Trophoblast cell (in vitro differentiated cells and primary cell): ENCODE results near the gene MOV10L1. TPM values are rescaled to one million over a fixed set of nuclear protein-coding genes. Genes with fewer than 3 reads are reported as not detected.
A peak's percentile ranks its signal among the peaks of the same experiment; 100 is the strongest.

Experiments
- DNase-seq, 2 donors: peaks; one replicate each; pipeline ENCODE4 v3.0.0-alpha.2; 2016
- H2AFZ ChIP-seq: 2 replicates; pipeline ENCODE4 v1.6.1; 2013; ENCODE audit warnings: low read length, moderate library complexity, mild to moderate bottlenecking; ENCODE audit not compliant: insufficient read depth, poor library complexity
- H2AK5ac ChIP-seq: 2 replicates; pipeline ENCODE4 v1.6.1; 2013; ENCODE audit warnings: mild to moderate bottlenecking, low read length
- H2BK120ac ChIP-seq: 2 replicates; pipeline ENCODE4 v1.6.1; 2013; ENCODE audit warnings: low read length, mild to moderate bottlenecking, moderate library complexity; ENCODE audit not compliant: insufficient read depth, poor library complexity
- H2BK12ac ChIP-seq: 2 replicates; pipeline ENCODE4 v1.6.1; 2013; ENCODE audit warnings: mild to moderate bottlenecking, low read length, moderate library complexity
- H2BK5ac ChIP-seq: 2 replicates; pipeline ENCODE4 v1.6.1; 2013; ENCODE audit warnings: low read length, low read depth, moderate library complexity, mild to moderate bottlenecking; ENCODE audit not compliant: poor library complexity
- H3K14ac ChIP-seq: 2 replicates; pipeline ENCODE4 v1.6.1; 2013; ENCODE audit warnings: mild to moderate bottlenecking, low read length
- H3K18ac ChIP-seq: 2 replicates; pipeline ENCODE4 v1.6.1; 2013; ENCODE audit warnings: mild to moderate bottlenecking, low read length
- H3K23ac ChIP-seq: 2 replicates; pipeline ENCODE4 v1.6.1; 2013; ENCODE audit warnings: low read length
- H3K27ac ChIP-seq: 2 replicates; pipeline ENCODE4 v1.5.1; 2013; ENCODE audit warnings: low read depth, mild to moderate bottlenecking, inconsistent platforms, low read length, moderate library complexity
- H3K27me3 ChIP-seq: 2 replicates; pipeline ENCODE4 v1.6.1; 2013; ENCODE audit warnings: inconsistent platforms, mild to moderate bottlenecking, low read length, moderate library complexity; ENCODE audit not compliant: insufficient read depth
- H3K36me3 ChIP-seq, 2 experiments: 1 replicate in 1 of 2; 2 replicates in 1 of 2; pipeline ENCODE4 v1.6.1; 2013; ENCODE audit warnings: low read length in 2 of 2, mild to moderate bottlenecking in 2 of 2, moderate library complexity in 1 of 2; ENCODE audit not compliant: insufficient read depth in 2 of 2, control insufficient read depth in 1 of 2
- H3K4ac ChIP-seq: 2 replicates; pipeline ENCODE4 v1.6.1; 2013; ENCODE audit warnings: low read depth, mild to moderate bottlenecking, low read length, moderate library complexity
- H3K4me1 ChIP-seq, 2 experiments: 1 replicate in 1 of 2; 2 replicates in 1 of 2; pipeline ENCODE4 v1.6.1; 2013; ENCODE audit warnings: low read length in 2 of 2, mild to moderate bottlenecking in 2 of 2, moderate library complexity in 1 of 2; ENCODE audit not compliant: insufficient read depth in 2 of 2, control insufficient read depth in 1 of 2
- H3K4me2 ChIP-seq: 2 replicates; pipeline ENCODE4 v1.6.1; 2013; ENCODE audit warnings: inconsistent platforms, mild to moderate bottlenecking, low read length, moderate library complexity
- H3K4me3 ChIP-seq: 2 replicates; pipeline ENCODE4 v1.5.1; 2013; ENCODE audit warnings: mild to moderate bottlenecking, low read depth, low read length, inconsistent platforms
- H3K79me1 ChIP-seq: one replicate; pipeline ENCODE4 v1.6.1; 2013; ENCODE audit warnings: low read length
- H3K79me2 ChIP-seq: 2 replicates; pipeline ENCODE4 v1.6.1; 2013; ENCODE audit warnings: low read length, mild to moderate bottlenecking; ENCODE audit not compliant: control insufficient read depth, insufficient read depth, poor library complexity
- H3K9ac ChIP-seq: 2 replicates; pipeline ENCODE4 v1.6.1; 2013; ENCODE audit warnings: mild to moderate bottlenecking, low read length
- H3K9me3 ChIP-seq: 2 replicates; pipeline ENCODE4 v1.6.1; 2013; ENCODE audit warnings: low read depth, mild to moderate bottlenecking, control low read depth, inconsistent platforms, low read length; ENCODE audit not compliant: insufficient read depth
- H4K12ac ChIP-seq: 2 replicates; pipeline ENCODE4 v1.6.1; 2013; ENCODE audit warnings: low read depth, mild to moderate bottlenecking, low read length, moderate library complexity
- H4K8ac ChIP-seq: 2 replicates; pipeline ENCODE4 v1.6.1; 2013; ENCODE audit warnings: low read depth, mild to moderate bottlenecking, low read length, moderate library complexity
- H4K91ac ChIP-seq: one replicate; pipeline ENCODE4 v1.6.1; 2013; ENCODE audit warnings: low read depth, mild to moderate bottlenecking, low read length, moderate library complexity
- whole genome bisulfite sequencing: extraction: QIAGEN DNeasy Blood & Tissue Kit; methylation state at CpG from one replicate; pipeline ENCODE4 v1.1.7; 2013; ENCODE audit warnings: missing lambda C conversion rate; ENCODE audit not compliant: insufficient read length, insufficient coverage; ENCODE audit errors: extremely low coverage; 5-methylcytosine and 5-hydroxymethylcytosine counted together
- polyA plus RNA-seq: library from polyadenylated mRNA; stranded (reverse); fragments of 200-250 nt; gene quantifications from 2 replicates; pipeline ENCODE4 v1.2.3, GENCODE V29; 2013

MOV10L1 gene
- polyA plus RNA-seq, result 0.14 and 0.25 TPM in 2 replicates

GRCh38 chr22:50089682-50090411, at the start of gene MOV10L1:
Gene MOV10L1 (plus strand): TSS chr22:50090006. CDS start chr22:50090089, 83 bp downstream.
- DNase-seq, result peak in 1 of 2 donors; percentile 20
- Histone ChIP-seq H4K91ac (no peak within 1 kb of the TSS), H2BK120ac (no peak within 1 kb of the TSS), H3K14ac (no peak within 1 kb of the TSS), H3K79me1 (no peaks in the 10 kb centered on the region), H2AFZ (no peak within 1 kb of the TSS), H3K18ac (no peak within 1 kb of the TSS), H3K36me3 (no peaks in the 10 kb centered on the region), H3K27ac (no peak within 1 kb of the TSS), H3K9ac (no peak within 1 kb of the TSS), H3K4me2 (no peak within 1 kb of the TSS), H3K9me3 (peaks cover 14% of the 10 kb centered on the region), H2BK5ac (no peak within 1 kb of the TSS), H3K27me3 (no peaks in the 10 kb centered on the region), H3K4me1 (no peaks in the 10 kb centered on the region), H4K8ac (no peak within 1 kb of the TSS), H3K79me2 (no peaks in the 10 kb centered on the region), H4K12ac (no peak within 1 kb of the TSS), H3K23ac (no peak within 1 kb of the TSS), H3K4ac (no peak within 1 kb of the TSS), H2AK5ac (no peak within 1 kb of the TSS), H2BK12ac (no peak within 1 kb of the TSS), H3K4me3 (no peak within 1 kb of the TSS)
- WGBS, result no CpG with 5 or more reads among the region's 83 CpGs

GRCh38 chr22:50040717-50041116, 49.1 kb upstream of the MOV10L1 start:
- no peaks in the 10 kb centered on the region for H3K79me1 ChIP-seq
- DNase-seq, result no peak

GRCh38 chr22:50041361-50042065, 48.3 kb upstream of the MOV10L1 start:
- H3K4ac ChIP-seq, result no peak overlapping the region
- no peak overlapping the region for H3K4me3 ChIP-seq
- no peaks in the 10 kb centered on the region for H3K79me1 ChIP-seq
- H3K18ac ChIP-seq, result no peak overlapping the region
- no peak for DNase-seq
- no peak overlapping the region for H2BK5ac ChIP-seq
- no peak overlapping the region for H3K9ac ChIP-seq
- no peaks in the 10 kb centered on the region for H3K36me3 ChIP-seq
- H3K27ac ChIP-seq, result no peak overlapping the region
- no peak overlapping the region for H2AFZ ChIP-seq
- no peaks in the 10 kb centered on the region for H3K27me3 ChIP-seq
- no peak overlapping the region for H2AK5ac ChIP-seq
- no CpG with 5 or more reads among the region's 17 CpGs for WGBS
- H3K4me1 ChIP-seq, result no peaks in the 10 kb centered on the region
- H3K79me2 ChIP-seq, result no peaks in the 10 kb centered on the region
- H3K4me2 ChIP-seq, result no peak overlapping the region
- no peak overlapping the region for H3K23ac ChIP-seq
- peaks cover 8% of the 10 kb centered on the region for H3K9me3 ChIP-seq
- no peak overlapping the region for H2BK120ac ChIP-seq
- H4K8ac ChIP-seq, result no peak overlapping the region
- no peak overlapping the region for H3K14ac ChIP-seq
- H4K91ac ChIP-seq, result no peak overlapping the region
- no peak overlapping the region for H2BK12ac ChIP-seq
- H4K12ac ChIP-seq, result no peak overlapping the region

More at GRCh38 chr22:50040717-50041116, 49.1 kb upstream of the MOV10L1 start:
- Histone ChIP-seq H3K79me2 (no peaks in the 10 kb centered on the region), H3K27me3 (no peaks in the 10 kb centered on the region), H2BK5ac (no peak overlapping the region), H3K23ac (no peak overlapping the region), H2AK5ac (no peak overlapping the region), H3K14ac (no peak overlapping the region), H4K91ac (no peak overlapping the region), H2AFZ (no peak overlapping the region), H3K9me3 (peaks cover 8% of the 10 kb centered on the region), H3K36me3 (no peaks in the 10 kb centered on the region), H3K27ac (no peak overlapping the region), H3K4me2 (no peak overlapping the region), H4K8ac (no peak overlapping the region), H3K18ac (no peak overlapping the region), H3K4me3 (no peak overlapping the region), H2BK12ac (no peak overlapping the region), H3K9ac (no peak overlapping the region), H3K4ac (no peak overlapping the region), H3K4me1 (no peaks in the 10 kb centered on the region), H4K12ac (no peak overlapping the region), H2BK120ac (no peak overlapping the region)
- WGBS, result no CpG with 5 or more reads among the region's 7 CpGs

- Histone ChIP-seq H3K79me1 (no peaks in the 10 kb centered on the region), H3K14ac (no peak overlapping the region), H3K36me3 (no peaks in the 10 kb centered on the region)
Observed at GRCh38 chr22:50044485-50045118, 45.2 kb upstream of the MOV10L1 start.

More at GRCh38 chr22:50044485-50045118, 45.2 kb upstream of the MOV10L1 start:
- WGBS, result no CpG with 5 or more reads among the region's 30 CpGs
- H2AK5ac ChIP-seq, result no peak overlapping the region
- no peak overlapping the region for H3K9ac ChIP-seq
- H4K8ac ChIP-seq, result no peak overlapping the region
- no peak overlapping the region for H4K91ac ChIP-seq
- H3K4me3 ChIP-seq, result no peak overlapping the region
- H3K4ac ChIP-seq, result no peak overlapping the region
- H3K27me3 ChIP-seq, result no peaks in the 10 kb centered on the region
- H2BK5ac ChIP-seq, result no peak overlapping the region
- no peak overlapping the region for H3K23ac ChIP-seq
- no peaks in the 10 kb centered on the region for H3K79me2 ChIP-seq
- H3K27ac ChIP-seq, result no peak overlapping the region
- H4K12ac ChIP-seq, result no peak overlapping the region
- no peak overlapping the region for H2BK12ac ChIP-seq
- no peak overlapping the region for H3K18ac ChIP-seq
- no peak overlapping the region for H2AFZ ChIP-seq
- no peak overlapping the region for H2BK120ac ChIP-seq
- no peak for DNase-seq
- H3K4me2 ChIP-seq, result no peak overlapping the region
- H3K4me1 ChIP-seq, result no peaks in the 10 kb centered on the region
- peaks cover 6% of the 10 kb centered on the region for H3K9me3 ChIP-seq
